ENCODE data around the gene PRND.
"Not testable (repeated sequence)": the region's sequence is repeated elsewhere in the genome, so short reads cannot be mapped to it uniquely, and the experiment has no call there.

DNA sequence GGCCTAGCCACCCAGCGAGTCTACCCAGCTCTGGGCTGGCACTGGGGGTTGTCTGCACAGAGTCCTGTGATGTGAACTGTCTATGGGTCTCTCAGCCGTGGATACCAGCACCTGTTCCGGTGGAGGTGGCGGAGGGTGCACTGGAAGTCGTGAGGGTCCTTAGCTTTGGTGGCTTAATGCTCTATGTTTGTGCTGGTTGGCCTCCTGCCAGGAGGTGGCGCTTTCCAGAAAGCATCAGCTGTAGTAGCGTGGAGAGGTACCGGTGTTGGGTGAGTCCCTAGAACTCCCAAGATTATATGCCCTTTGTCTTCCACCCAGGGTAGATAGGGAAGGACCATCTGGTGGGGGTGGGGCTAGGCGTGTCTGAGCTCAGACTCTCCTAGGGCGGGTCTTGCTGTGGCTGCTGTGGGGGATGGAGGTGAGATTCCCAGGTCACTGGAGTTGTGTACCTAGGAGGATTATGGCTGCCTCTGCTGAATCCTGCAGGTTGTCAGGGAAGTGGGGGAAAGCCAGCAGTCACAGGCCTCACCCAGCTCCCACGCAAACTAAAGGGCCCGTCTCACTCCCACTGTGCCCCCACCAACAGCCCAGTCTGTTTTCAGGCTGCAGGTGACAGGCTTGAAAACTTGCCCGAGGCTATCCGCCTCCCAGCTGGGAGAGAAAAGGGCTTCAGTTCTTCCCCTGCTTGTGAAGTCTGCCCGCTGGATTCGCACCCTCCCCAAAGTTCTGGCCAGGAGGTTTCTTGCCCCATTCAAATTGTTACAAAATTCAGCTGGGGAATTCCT lies 37.6 kb downstream of the PRND start:
- not testable (repeated sequence) for TF ChIP-seq POLR2AphosphoS5, POLR2A (IDR thresholded peaks at IDR 0.05)
- TF ChIP-seq, protein P1, sequence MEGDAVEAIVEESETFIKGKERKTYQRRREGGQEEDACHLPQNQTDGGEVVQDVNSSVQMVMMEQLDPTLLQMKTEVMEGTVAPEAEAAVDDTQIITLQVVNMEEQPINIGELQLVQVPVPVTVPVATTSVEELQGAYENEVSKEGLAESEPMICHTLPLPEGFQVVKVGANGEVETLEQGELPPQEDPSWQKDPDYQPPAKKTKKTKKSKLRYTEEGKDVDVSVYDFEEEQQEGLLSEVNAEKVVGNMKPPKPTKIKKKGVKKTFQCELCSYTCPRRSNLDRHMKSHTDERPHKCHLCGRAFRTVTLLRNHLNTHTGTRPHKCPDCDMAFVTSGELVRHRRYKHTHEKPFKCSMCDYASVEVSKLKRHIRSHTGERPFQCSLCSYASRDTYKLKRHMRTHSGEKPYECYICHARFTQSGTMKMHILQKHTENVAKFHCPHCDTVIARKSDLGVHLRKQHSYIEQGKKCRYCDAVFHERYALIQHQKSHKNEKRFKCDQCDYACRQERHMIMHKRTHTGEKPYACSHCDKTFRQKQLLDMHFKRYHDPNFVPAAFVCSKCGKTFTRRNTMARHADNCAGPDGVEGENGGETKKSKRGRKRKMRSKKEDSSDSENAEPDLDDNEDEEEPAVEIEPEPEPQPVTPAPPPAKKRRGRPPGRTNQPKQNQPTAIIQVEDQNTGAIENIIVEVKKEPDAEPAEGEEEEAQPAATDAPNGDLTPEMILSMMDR (IDR thresholded peaks at IDR 0.05): not testable (repeated sequence)

All from suprapubic skin (tissue), 4 donors.